ENCODE results near the gene GRIN2A.

The GRIN2A gene

GRCh38 chr16:10036956-10037355 lies 145.3 kb downstream of the GRIN2A start:
- no peak for DNase-seq (ENCODE audit: low read depth in 4 of 4, low spot score in 1 of 4)

- no peak for DNase-seq (ENCODE audit: low read depth in 4 of 4, low spot score in 1 of 4)
Observed at GRCh38 chr16:10033556-10033955, 148.7 kb downstream of the GRIN2A start.

GRCh38 chr16:10031955-10032354 lies 150.3 kb downstream of the GRIN2A start:
- DNase-seq (ENCODE audit: low read depth in 4 of 4, low spot score in 1 of 4), result no peak

GRCh38 chr16:10031473-10031872 lies 150.8 kb downstream of the GRIN2A start:
- DNase-seq (ENCODE audit: low read depth in 4 of 4, low spot score in 1 of 4), result no peak

- no peak for DNase-seq (ENCODE audit: low read depth in 4 of 4, low spot score in 1 of 4)
Observed at GRCh38 chr16:10028644-10029043, 153.6 kb downstream of the GRIN2A start.

GRCh38 chr16:10027553-10027952 lies 154.7 kb downstream of the GRIN2A start:
- no peak for DNase-seq (ENCODE audit: low read depth in 4 of 4, low spot score in 1 of 4)

GRCh38 chr16:10026593-10026992 lies 155.6 kb downstream of the GRIN2A start:
- DNase-seq (ENCODE audit: low read depth in 4 of 4, low spot score in 1 of 4), result no peak

GRCh38 chr16:10022098-10022497 lies 160.1 kb downstream of the GRIN2A start:
- no peak for DNase-seq (ENCODE audit: low read depth in 4 of 4, low spot score in 1 of 4)

- no peak for DNase-seq (ENCODE audit: low read depth in 4 of 4, low spot score in 1 of 4)
Observed at GRCh38 chr16:10020866-10021265, 161.4 kb downstream of the GRIN2A start.

GRCh38 chr16:10016752-10017151 lies 165.5 kb downstream of the GRIN2A start:
- DNase-seq (ENCODE audit: low read depth in 4 of 4, low spot score in 1 of 4), result no peak

- DNase-seq (ENCODE audit: low read depth in 4 of 4, low spot score in 1 of 4), result no peak
Observed at GRCh38 chr16:10015397-10015796, 166.8 kb downstream of the GRIN2A start.

GRCh38 chr16:10013774-10014173 lies 168.5 kb downstream of the GRIN2A start:
- DNase-seq (ENCODE audit: low read depth in 4 of 4, low spot score in 1 of 4), result no peak

- DNase-seq (ENCODE audit: low read depth in 4 of 4, low spot score in 1 of 4), result no peak
Observed at GRCh38 chr16:10013364-10013763, 168.9 kb downstream of the GRIN2A start.

- DNase-seq (ENCODE audit: low read depth in 4 of 4, low spot score in 1 of 4), result no peak
Observed at GRCh38 chr16:10009684-10010083, 172.5 kb downstream of the GRIN2A start.

- no peak for DNase-seq (ENCODE audit: low read depth in 4 of 4, low spot score in 1 of 4)
Observed at GRCh38 chr16:10003486-10003885, 178.7 kb downstream of the GRIN2A start.

GRCh38 chr16:10001258-10001775 lies 180.9 kb downstream of the GRIN2A start:
- no peak for DNase-seq (ENCODE audit: low read depth in 4 of 4, low spot score in 1 of 4)

- DNase-seq (ENCODE audit: low read depth in 4 of 4, low spot score in 1 of 4), result no peak
Observed at GRCh38 chr16:9996221-9996620, 186.0 kb downstream of the GRIN2A start.

GRCh38 chr16:9992441-9992840 lies 189.8 kb downstream of the GRIN2A start:
- DNase-seq (ENCODE audit: low read depth in 4 of 4, low spot score in 1 of 4), result no peak

- no peak for DNase-seq (ENCODE audit: low read depth in 4 of 4, low spot score in 1 of 4)
Observed at GRCh38 chr16:9980981-9981380, 201.2 kb downstream of the GRIN2A start.

- no peak for DNase-seq (ENCODE audit: low read depth in 4 of 4, low spot score in 1 of 4)
Observed at GRCh38 chr16:9978160-9978725, 204.0 kb downstream of the GRIN2A start.

GRCh38 chr16:9977333-9977897 lies 204.8 kb downstream of the GRIN2A start:
- no peak for DNase-seq (ENCODE audit: low read depth in 4 of 4, low spot score in 1 of 4)

- DNase-seq (ENCODE audit: low read depth in 4 of 4, low spot score in 1 of 4), result no peak
Observed at GRCh38 chr16:9976601-9977000, 205.6 kb downstream of the GRIN2A start.

GRCh38 chr16:9971907-9972306 lies 210.3 kb downstream of the GRIN2A start:
- DNase-seq (ENCODE audit: low read depth in 4 of 4, low spot score in 1 of 4), result no peak
